WTC11 (cell line): ENCODE measurements around the gene GADD45B. TPM values are rescaled to one million over a fixed set of nuclear protein-coding genes. Genes with fewer than 3 reads are reported as not detected.

ENCODE experiments used
- ATAC-seq: fragments of 200-7000 bp; cut with Tn5 transposase; 2 replicates; pipeline ENCODE4 v1.10.0; 2021; ENCODE audit warnings: mild to moderate bottlenecking, moderate library complexity
- CTCF ChIA-PET: fragments of 300-600 bp; sonication (Branson Sonifier 250); formaldehyde crosslinking; loops from one replicate; lab custom pipeline; 2021; ENCODE audit warnings: antibody characterized with exemption; lab: Charles Lee
- POLR2A ChIA-PET: fragments of 350-600 bp; sonication (Branson Sonifier 250); formaldehyde crosslinking; loops from one replicate; lab custom pipeline; 2021; ENCODE audit warnings: antibody characterized with exemption; lab: Charles Lee
- DNase-seq: peaks from one replicate; pipeline ENCODE4 v3.0.0; 2021; ENCODE audit warnings: low spot score
- H3K27ac Mint-ChIP-seq: 2 replicates; pipeline ENCODE4 v1.8.0; 2021; ENCODE audit warnings: mixed read lengths
- H3K27me3 Mint-ChIP-seq: 2 replicates; pipeline ENCODE4 v1.8.0; 2021; ENCODE audit warnings: low read depth, mild to moderate bottlenecking, moderate library complexity, mixed read lengths
- H3K36me3 Mint-ChIP-seq: 2 replicates; pipeline ENCODE4 v1.8.0; 2021; ENCODE audit warnings: mixed read lengths
- H3K4me1 Mint-ChIP-seq: 2 replicates; pipeline ENCODE4 v1.8.0; 2022; ENCODE audit warnings: mixed read lengths
- H3K4me3 Mint-ChIP-seq: 2 replicates; pipeline ENCODE4 v1.8.0; 2021; ENCODE audit warnings: mild to moderate bottlenecking, moderate library complexity, mixed read lengths
- H3K9me3 Mint-ChIP-seq: 2 replicates; pipeline ENCODE4 v1.8.0; 2021; ENCODE audit warnings: mixed read lengths
- ELF4 ChIP-seq: sonication (generic); formaldehyde crosslinking; IDR thresholded peaks from 2 replicates; pipeline ENCODE4 v1.8.1; 2022; ENCODE audit warnings: low read depth, mild to moderate bottlenecking, moderate library complexity, missing genetic modification reagents
- EMX1 ChIP-seq: fragments of 250-450 bp; sonication (Bioruptor Pico); IDR thresholded peaks from 2 replicates; pipeline ENCODE4 v1.8.0; 2021; ENCODE audit warnings: mild to moderate bottlenecking
- FOXP1 ChIP-seq: sonication (generic); formaldehyde crosslinking; IDR thresholded peaks from 2 replicates; pipeline ENCODE4 v1.8.0; 2022; ENCODE audit warnings: missing genetic modification reagents, mild to moderate bottlenecking, moderate library complexity, borderline replicate concordance
- NFE2L1 ChIP-seq: sonication (generic); formaldehyde crosslinking; IDR thresholded peaks from 2 replicates; pipeline ENCODE4 v1.8.1; 2023; ENCODE audit warnings: missing genetic modification reagents
- SOX15 ChIP-seq: fragments of 250-450 bp; sonication (Bioruptor Pico); IDR thresholded peaks from 2 replicates; pipeline ENCODE4 v1.9.0; 2021; ENCODE audit warnings: mild to moderate bottlenecking
- ZBTB21 ChIP-seq: sonication (generic); formaldehyde crosslinking; IDR thresholded peaks from 2 replicates; pipeline ENCODE4 v1.8.1; 2023; ENCODE audit warnings: mild to moderate bottlenecking, missing genetic modification reagents, borderline replicate concordance
- ZNF121 ChIP-seq: sonication (generic); formaldehyde crosslinking; IDR thresholded peaks from 2 replicates; pipeline ENCODE4 v1.8.0; 2023; ENCODE audit warnings: missing genetic modification reagents
- ZNF219 ChIP-seq: sonication (generic); formaldehyde crosslinking; IDR thresholded peaks from 2 replicates; pipeline ENCODE4 v1.8.0; 2023; ENCODE audit warnings: missing genetic modification reagents, mild to moderate bottlenecking, borderline replicate concordance
- ZNF232 ChIP-seq: sonication (generic); formaldehyde crosslinking; IDR thresholded peaks from 2 replicates; pipeline ENCODE4 v1.8.0; 2022; ENCODE audit warnings: mild to moderate bottlenecking, missing genetic modification reagents
- total RNA-seq: library from RNA; stranded (reverse); gene quantifications from 3 replicates; pipeline ENCODE4 v1.2.3, GENCODE V29; 2021
- TF ChIP-seq, protein P1 (sequence below): sonication (generic); formaldehyde crosslinking; IDR thresholded peaks from 2 replicates; pipeline ENCODE4 v1.8.1; 2022; ENCODE audit warnings: missing genetic modification reagents, borderline replicate concordance
- TF ChIP-seq, protein P2 (sequence below): sonication (generic); formaldehyde crosslinking; conservative IDR thresholded peaks from 2 replicates; pipeline ENCODE4 v1.8.1; 2023; ENCODE audit warnings: mild to moderate bottlenecking, low read depth, missing genetic modification reagents, moderate library complexity
- TF ChIP-seq, protein P3 (sequence below): fragments of 200-600 bp; IDR thresholded peaks from 2 replicates; pipeline ENCODE4 v1.8.0; 2022; ENCODE audit warnings: antibody characterized with exemption
- TF ChIP-seq, protein P4 (sequence below): sonication (generic); formaldehyde crosslinking; IDR thresholded peaks from 2 replicates; pipeline ENCODE4 v1.8.1; 2023; ENCODE audit warnings: mild to moderate bottlenecking, moderate library complexity, missing genetic modification reagents

The GADD45B gene
- total RNA-seq, 1 experiment from 2014 or later = 17.9 TPM

DNA sequence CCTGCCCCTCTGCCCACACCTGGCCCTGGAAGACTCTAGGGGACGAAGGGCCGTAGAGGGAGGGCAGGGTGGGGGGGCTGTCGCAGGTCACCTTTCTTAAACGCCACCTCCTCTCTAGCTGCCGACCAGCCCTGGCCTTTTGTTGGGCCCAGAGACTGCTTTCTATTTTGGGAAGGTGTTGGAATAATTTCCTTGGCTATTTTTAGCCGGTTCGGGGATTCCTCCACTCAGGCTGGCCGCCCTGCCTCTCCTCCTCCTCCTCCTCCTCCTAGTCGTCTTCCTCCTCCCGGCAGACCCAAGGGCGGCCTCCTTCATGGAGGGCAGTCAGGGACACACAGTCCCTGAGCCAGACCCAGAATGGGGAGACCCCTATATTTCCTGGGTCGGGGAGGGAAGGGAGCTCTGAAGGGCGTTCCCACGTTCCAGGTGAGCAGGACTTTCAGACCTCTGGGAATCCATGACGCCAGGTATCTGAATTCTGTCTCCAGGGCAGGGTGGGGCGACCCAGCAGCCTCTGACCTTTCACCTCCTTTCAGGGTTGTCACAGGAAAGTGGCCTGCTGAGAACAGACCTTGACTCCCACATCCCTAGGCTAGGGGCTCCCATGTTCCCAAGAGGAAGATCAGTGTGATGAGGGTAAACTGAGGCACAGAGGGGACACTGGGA is 19.9 kb downstream of the GADD45B start:
- TF ChIP-seq, protein P1, sequence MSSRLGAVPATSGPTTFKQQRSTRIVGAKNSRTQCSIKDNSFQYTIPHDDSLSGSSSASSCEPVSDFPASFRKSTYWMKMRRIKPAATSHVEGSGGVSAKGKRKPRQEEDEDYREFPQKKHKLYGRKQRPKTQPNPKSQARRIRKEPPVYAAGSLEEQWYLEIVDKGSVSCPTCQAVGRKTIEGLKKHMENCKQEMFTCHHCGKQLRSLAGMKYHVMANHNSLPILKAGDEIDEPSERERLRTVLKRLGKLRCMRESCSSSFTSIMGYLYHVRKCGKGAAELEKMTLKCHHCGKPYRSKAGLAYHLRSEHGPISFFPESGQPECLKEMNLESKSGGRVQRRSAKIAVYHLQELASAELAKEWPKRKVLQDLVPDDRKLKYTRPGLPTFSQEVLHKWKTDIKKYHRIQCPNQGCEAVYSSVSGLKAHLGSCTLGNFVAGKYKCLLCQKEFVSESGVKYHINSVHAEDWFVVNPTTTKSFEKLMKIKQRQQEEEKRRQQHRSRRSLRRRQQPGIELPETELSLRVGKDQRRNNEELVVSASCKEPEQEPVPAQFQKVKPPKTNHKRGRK (CRISPR knock-in tag) = no peak
- Mint-ChIP-seq H3K4me1 (peaks cover 22% of the 10 kb centered on the region), H3K36me3 (no peaks in the 10 kb centered on the region), H3K4me3 (peak overlapping the region; percentile 36; the same call in 1 of the 2 replicates), H3K27me3 (peaks cover 35% of the 10 kb centered on the region), H3K27ac (no peak overlapping the region), H3K9me3 (no peaks in the 10 kb centered on the region)
- POLR2A ChIA-PET = interaction anchor here (1.5 to 2.6 kb wide), 3 partner anchors 19 to 45 kb away, joined by 5 to 14 read pairs (median 5); partner anchors contain the start of gene GADD45B
- DNase-seq = no peak
- CTCF ChIA-PET = interaction anchor here (0.5 to 2.5 kb wide), 4 partner anchors 33 to 128 kb away, joined by 3 to 21 read pairs (median 4); no protein-coding TSS in a partner anchor
- ATAC-seq = no peak; the same call in 1 of the 2 replicates

DNA sequence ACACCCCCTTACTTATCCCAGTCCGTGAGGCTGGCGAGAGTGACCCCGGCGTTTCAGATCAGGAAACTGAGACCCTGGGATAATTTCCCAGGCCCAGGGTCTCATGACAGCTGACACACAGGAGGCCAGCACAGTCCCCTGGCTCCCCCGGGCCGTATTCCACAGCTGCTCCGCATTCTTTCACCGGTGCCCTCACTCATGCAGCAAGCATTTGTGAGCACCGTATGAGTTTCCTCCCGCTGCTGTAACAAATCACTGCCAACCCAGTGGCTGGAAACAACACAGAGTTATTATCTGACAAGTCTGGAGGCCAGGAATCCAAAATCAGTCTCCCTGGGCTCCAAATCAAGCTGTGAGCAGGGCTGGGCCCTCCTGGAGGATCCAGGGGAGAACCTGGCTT is 21.3 kb downstream of the GADD45B start:
- H3K36me3 Mint-ChIP-seq = no peaks in the 10 kb centered on the region
- H3K27ac Mint-ChIP-seq = no peak overlapping the region
- ATAC-seq (no peak), DNase-seq (no peak)
- POLR2A ChIA-PET = interaction anchor here (2.0 kb wide), 1 partner anchor 21 kb away, joined by 5 read pairs; the partner anchor contains the start of gene GADD45B
- CTCF ChIA-PET = interaction anchor here (1.8 kb wide), 1 partner anchor 82 kb away, joined by 6 read pairs; no protein-coding TSS in a partner anchor
- no peaks in the 10 kb centered on the region for H3K9me3 Mint-ChIP-seq
- H3K27me3 Mint-ChIP-seq = peaks cover 24% of the 10 kb centered on the region
- no peak overlapping the region for H3K4me3 Mint-ChIP-seq
- no peak for TF ChIP-seq FOXP1 (CRISPR knock-in tag)
- TF ChIP-seq EMX1 (CRISPR knock-in tag) = no peak
- TF ChIP-seq, protein P2, sequence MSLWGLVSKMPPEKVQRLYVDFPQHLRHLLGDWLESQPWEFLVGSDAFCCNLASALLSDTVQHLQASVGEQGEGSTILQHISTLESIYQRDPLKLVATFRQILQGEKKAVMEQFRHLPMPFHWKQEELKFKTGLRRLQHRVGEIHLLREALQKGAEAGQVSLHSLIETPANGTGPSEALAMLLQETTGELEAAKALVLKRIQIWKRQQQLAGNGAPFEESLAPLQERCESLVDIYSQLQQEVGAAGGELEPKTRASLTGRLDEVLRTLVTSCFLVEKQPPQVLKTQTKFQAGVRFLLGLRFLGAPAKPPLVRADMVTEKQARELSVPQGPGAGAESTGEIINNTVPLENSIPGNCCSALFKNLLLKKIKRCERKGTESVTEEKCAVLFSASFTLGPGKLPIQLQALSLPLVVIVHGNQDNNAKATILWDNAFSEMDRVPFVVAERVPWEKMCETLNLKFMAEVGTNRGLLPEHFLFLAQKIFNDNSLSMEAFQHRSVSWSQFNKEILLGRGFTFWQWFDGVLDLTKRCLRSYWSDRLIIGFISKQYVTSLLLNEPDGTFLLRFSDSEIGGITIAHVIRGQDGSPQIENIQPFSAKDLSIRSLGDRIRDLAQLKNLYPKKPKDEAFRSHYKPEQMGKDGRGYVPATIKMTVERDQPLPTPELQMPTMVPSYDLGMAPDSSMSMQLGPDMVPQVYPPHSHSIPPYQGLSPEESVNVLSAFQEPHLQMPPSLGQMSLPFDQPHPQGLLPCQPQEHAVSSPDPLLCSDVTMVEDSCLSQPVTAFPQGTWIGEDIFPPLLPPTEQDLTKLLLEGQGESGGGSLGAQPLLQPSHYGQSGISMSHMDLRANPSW (CRISPR knock-in tag) = no peak
- no peak for TF ChIP-seq NFE2L1 (CRISPR knock-in tag)
- TF ChIP-seq ZNF219 (CRISPR knock-in tag) = no peak
- no peak for TF ChIP-seq ELF4 (CRISPR knock-in tag)
- peaks cover 22% of the 10 kb centered on the region for H3K4me1 Mint-ChIP-seq

DNA sequence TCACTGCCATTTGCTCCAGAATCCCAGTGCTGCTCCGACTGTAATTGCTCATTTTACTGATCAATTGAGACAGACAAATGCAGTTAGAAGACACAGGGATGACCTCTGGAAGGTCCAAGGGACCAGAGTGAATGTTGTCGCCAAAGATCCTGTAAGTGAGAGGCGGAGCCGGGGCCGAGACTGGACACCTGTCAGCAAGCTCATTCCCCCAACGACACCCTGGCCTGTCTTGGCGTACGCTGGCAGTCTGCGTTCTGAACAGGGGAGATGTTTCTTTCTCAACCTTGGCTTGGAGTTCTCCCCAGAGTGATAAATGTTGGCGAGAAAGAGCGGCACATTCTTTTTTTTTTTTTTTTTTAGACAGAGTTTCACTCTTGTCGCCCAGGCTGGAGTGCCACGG is 24.2 kb downstream of the GADD45B start:
- TF ChIP-seq ZNF121 (CRISPR knock-in tag) = no peak
- TF ChIP-seq, protein P3, sequence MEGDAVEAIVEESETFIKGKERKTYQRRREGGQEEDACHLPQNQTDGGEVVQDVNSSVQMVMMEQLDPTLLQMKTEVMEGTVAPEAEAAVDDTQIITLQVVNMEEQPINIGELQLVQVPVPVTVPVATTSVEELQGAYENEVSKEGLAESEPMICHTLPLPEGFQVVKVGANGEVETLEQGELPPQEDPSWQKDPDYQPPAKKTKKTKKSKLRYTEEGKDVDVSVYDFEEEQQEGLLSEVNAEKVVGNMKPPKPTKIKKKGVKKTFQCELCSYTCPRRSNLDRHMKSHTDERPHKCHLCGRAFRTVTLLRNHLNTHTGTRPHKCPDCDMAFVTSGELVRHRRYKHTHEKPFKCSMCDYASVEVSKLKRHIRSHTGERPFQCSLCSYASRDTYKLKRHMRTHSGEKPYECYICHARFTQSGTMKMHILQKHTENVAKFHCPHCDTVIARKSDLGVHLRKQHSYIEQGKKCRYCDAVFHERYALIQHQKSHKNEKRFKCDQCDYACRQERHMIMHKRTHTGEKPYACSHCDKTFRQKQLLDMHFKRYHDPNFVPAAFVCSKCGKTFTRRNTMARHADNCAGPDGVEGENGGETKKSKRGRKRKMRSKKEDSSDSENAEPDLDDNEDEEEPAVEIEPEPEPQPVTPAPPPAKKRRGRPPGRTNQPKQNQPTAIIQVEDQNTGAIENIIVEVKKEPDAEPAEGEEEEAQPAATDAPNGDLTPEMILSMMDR = no peak
- TF ChIP-seq ZBTB21 (CRISPR knock-in tag) = no peak
- no peak for TF ChIP-seq SOX15
- TF ChIP-seq ZNF232 (CRISPR knock-in tag) = no peak
- TF ChIP-seq, protein P4, sequence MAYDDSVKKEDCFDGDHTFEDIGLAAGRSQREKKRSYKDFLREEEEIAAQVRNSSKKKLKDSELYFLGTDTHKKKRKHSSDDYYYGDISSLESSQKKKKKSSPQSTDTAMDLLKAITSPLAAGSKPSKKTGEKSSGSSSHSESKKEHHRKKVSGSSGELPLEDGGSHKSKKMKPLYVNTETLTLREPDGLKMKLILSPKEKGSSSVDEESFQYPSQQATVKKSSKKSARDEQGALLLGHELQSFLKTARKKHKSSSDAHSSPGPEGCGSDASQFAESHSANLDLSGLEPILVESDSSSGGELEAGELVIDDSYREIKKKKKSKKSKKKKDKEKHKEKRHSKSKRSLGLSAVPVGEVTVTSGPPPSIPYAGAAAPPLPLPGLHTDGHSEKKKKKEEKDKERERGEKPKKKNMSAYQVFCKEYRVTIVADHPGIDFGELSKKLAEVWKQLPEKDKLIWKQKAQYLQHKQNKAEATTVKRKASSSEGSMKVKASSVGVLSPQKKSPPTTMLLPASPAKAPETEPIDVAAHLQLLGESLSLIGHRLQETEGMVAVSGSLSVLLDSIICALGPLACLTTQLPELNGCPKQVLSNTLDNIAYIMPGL = no peak
- TF ChIP-seq, all 79 proteins: peak for 0
- Mint-ChIP-seq H3K4me3 (no peak overlapping the region), H3K36me3 (no peaks in the 10 kb centered on the region), H3K4me1 (peaks cover 21% of the 10 kb centered on the region), H3K27me3 (peaks cover 3% of the 10 kb centered on the region; the same call in 1 of the 2 replicates), H3K9me3 (no peaks in the 10 kb centered on the region), H3K27ac (no peak overlapping the region; the same call in 1 of the 2 replicates)
- ChIA-PET CTCF (no interaction called here), POLR2A (interaction anchor here (0.6 kb wide), 1 partner anchor 1747 kb away, joined by 4 read pairs; no protein-coding TSS in a partner anchor)
- DNase-seq (no peak), ATAC-seq (no peak)
